Smooth muscle cell (in vitro differentiated cells): ENCODE measurements around the gene CDK6. TPM values are rescaled to one million over a fixed set of nuclear protein-coding genes. Genes with fewer than 3 reads are reported as not detected.

ENCODE experiments used
- DNase-seq: peaks from one replicate; lab custom pipeline; 2025; ENCODE audit not compliant: unreplicated experiment; lab: John Stamatoyannopoulos, UW
- H2AFZ ChIP-seq: fragments of 200-600 bp; sonication (generic); 2 replicates; pipeline ENCODE4 v1.6.0; 2016; ENCODE audit warnings: antibody characterized with exemption, low read depth, mild to moderate bottlenecking
- H3F3A ChIP-seq: fragments of 200-600 bp; sonication (generic); 2 replicates; pipeline ENCODE4 v1.6.0; 2017; ENCODE audit warnings: antibody characterized with exemption, low read depth
- H3K27ac ChIP-seq: fragments of 200-600 bp; sonication (generic); 2 replicates; pipeline ENCODE4 v1.5.1; 2016; ENCODE audit warnings: low read depth, mild to moderate bottlenecking
- H3K27me3 ChIP-seq: fragments of 200-600 bp; sonication (generic); 2 replicates; pipeline ENCODE4 v1.6.1; 2016; ENCODE audit warnings: low read depth, mild to moderate bottlenecking
- H3K36me3 ChIP-seq: fragments of 200-600 bp; sonication (generic); 2 replicates; pipeline ENCODE4 v1.5.1; 2016; ENCODE audit warnings: low read depth
- H3K4me1 ChIP-seq: fragments of 200-600 bp; sonication (generic); 2 replicates; pipeline ENCODE4 v1.5.1; 2016; ENCODE audit warnings: low read depth
- H3K4me2 ChIP-seq: fragments of 200-600 bp; sonication (generic); 2 replicates; pipeline ENCODE4 v1.6.0; 2016; ENCODE audit warnings: mild to moderate bottlenecking
- H3K4me3 ChIP-seq: fragments of 200-600 bp; sonication (generic); 2 replicates; pipeline ENCODE4 v1.5.1; 2016; ENCODE audit warnings: mild to moderate bottlenecking
- H3K79me2 ChIP-seq: fragments of 200-600 bp; sonication (generic); 2 replicates; pipeline ENCODE4 v1.6.0; 2016; ENCODE audit warnings: low read depth, mild to moderate bottlenecking
- H3K9ac ChIP-seq: fragments of 200-600 bp; sonication (generic); 2 replicates; pipeline ENCODE4 v1.6.0; 2016; ENCODE audit warnings: low read depth
- H3K9me3 ChIP-seq: fragments of 200-600 bp; sonication (generic); replicated peaks from 2 replicates; pipeline ENCODE4 v1.5.1; 2016; ENCODE audit warnings: low read depth
- H4K20me1 ChIP-seq: fragments of 200-600 bp; sonication (generic); 2 replicates; pipeline ENCODE4 v1.6.0; 2016; ENCODE audit warnings: low read depth
- CTCF ChIP-seq: fragments of 200-600 bp; sonication (generic); IDR thresholded peaks from 2 replicates; pipeline ENCODE4 v1.5.1; 2017; ENCODE audit warnings: borderline replicate concordance, mild to moderate bottlenecking, antibody characterized with exemption; ENCODE audit not compliant: insufficient read depth, poor library complexity, severe bottlenecking
- WGBS: methylation state at CpG from one replicate; pipeline ENCODE4 v1.1.7; 2016; ENCODE audit warnings: low lambda C conversion rate; 5-methylcytosine and 5-hydroxymethylcytosine counted together
- polyA plus RNA-seq: library from polyadenylated mRNA; unstranded; fragments of >200 nt; fragmentation: Nextera tagmentation; extraction: Ambion mirVana; gene quantifications from 2 replicates; pipeline ENCODE4 v1.2.1, GENCODE V29; 2016
- total RNA-seq: library from RNA; depleted of rRNA; stranded (reverse); fragments of >200 nt; gene quantifications from 2 replicates; pipeline ENCODE4 v1.2.3, GENCODE V29; 2014

The CDK6 gene
- total and polyA plus RNA-seq, 2 experiments from 2014 or later: 34.2 to 99.2 TPM

- Histone ChIP-seq H3K27ac (peak overlapping the region; percentile 25), H4K20me1 (no peaks in the 10 kb centered on the region), H3K27me3 (no peaks in the 10 kb centered on the region), H3K79me2 (peaks cover 53% of the 10 kb centered on the region), H3K9ac (no peak overlapping the region), H3K4me1 (no peaks in the 10 kb centered on the region), H3F3A (peaks cover 4% of the 10 kb centered on the region), H3K36me3 (peaks cover 3% of the 10 kb centered on the region), H3K9me3 (no peaks in the 10 kb centered on the region), H3K4me2 (no peak overlapping the region), H3K4me3 (no peak overlapping the region), H2AFZ (no peak overlapping the region)
- no peak for TF ChIP-seq CTCF
- DNase-seq: no peak
- 96% methylated on average over 2 of the region's 2 CpGs for WGBS
Observed at GRCh38 chr7:92706563-92706962, 129.8 kb downstream of the CDK6 start.

GRCh38 chr7:92705831-92706230 is 130.5 kb downstream of the CDK6 start:
- Histone ChIP-seq H3K79me2 (peaks cover 49% of the 10 kb centered on the region), H4K20me1 (no peaks in the 10 kb centered on the region), H3K36me3 (peaks cover 3% of the 10 kb centered on the region), H3K9me3 (no peaks in the 10 kb centered on the region), H3K4me1 (no peaks in the 10 kb centered on the region), H3K9ac (no peak overlapping the region), H3K27me3 (no peaks in the 10 kb centered on the region), H3F3A (peaks cover 4% of the 10 kb centered on the region), H3K27ac (peak overlapping the region; percentile 25), H2AFZ (no peak overlapping the region), H3K4me2 (no peak overlapping the region), H3K4me3 (no peak overlapping the region)
- no peak for TF ChIP-seq CTCF
- DNase-seq: no peak
- WGBS: 92% methylated on average over 1 of the region's 1 CpG

GRCh38 chr7:92704858-92705257 is 131.5 kb downstream of the CDK6 start:
- no peaks in the 10 kb centered on the region for H3K9me3 ChIP-seq
- H3K27ac ChIP-seq: peak overlapping the region; percentile 25
- TF ChIP-seq CTCF: no peak
- H3K9ac ChIP-seq: no peak overlapping the region
- no peak overlapping the region for H3K4me2 ChIP-seq
- H3K4me3 ChIP-seq: no peak overlapping the region
- H2AFZ ChIP-seq: no peak overlapping the region
- H4K20me1 ChIP-seq: no peaks in the 10 kb centered on the region
- no peak for DNase-seq
- 97% methylated on average over 3 of the region's 3 CpGs for WGBS
- H3F3A ChIP-seq: peaks cover 8% of the 10 kb centered on the region
- peaks cover 39% of the 10 kb centered on the region for H3K79me2 ChIP-seq
- H3K27me3 ChIP-seq: no peaks in the 10 kb centered on the region
- peaks cover 3% of the 10 kb centered on the region for H3K36me3 ChIP-seq
- no peaks in the 10 kb centered on the region for H3K4me1 ChIP-seq

- Histone ChIP-seq H3K4me1 (peaks cover 14% of the 10 kb centered on the region), H3K4me2 (no peak overlapping the region), H3K9ac (no peak overlapping the region), H3K9me3 (no peaks in the 10 kb centered on the region), H3K36me3 (peaks cover 3% of the 10 kb centered on the region), H3K27ac (no peak overlapping the region), H3K27me3 (no peaks in the 10 kb centered on the region), H4K20me1 (no peaks in the 10 kb centered on the region), H2AFZ (no peak overlapping the region), H3F3A (peaks cover 24% of the 10 kb centered on the region), H3K4me3 (no peak overlapping the region), H3K79me2 (peaks cover 16% of the 10 kb centered on the region)
- 96% methylated on average over 1 of the region's 1 CpG for WGBS
- no peak for TF ChIP-seq CTCF
- no peak for DNase-seq
Observed at GRCh38 chr7:92702535-92702934, 133.8 kb downstream of the CDK6 start.
